Kidney (tissue), 14 donors: ENCODE data around the gene COPG2. TPM values are rescaled to one million over a fixed set of nuclear protein-coding genes. Genes with fewer than 3 reads are reported as not detected.
A peak's percentile ranks its signal among the peaks of the same experiment; 100 is the strongest.
"Not testable (repeated sequence)": the region's sequence is repeated elsewhere in the genome, so short reads cannot be mapped to it uniquely, and the experiment has no call there.

Experiments
- DNase-seq, 5 donors: peaks; one replicate each; pipeline ENCODE4 v3.0.0-alpha.2; 2013 to 2020
- FAIRE-seq: peaks from 2 replicates; lab custom pipeline; 2012; peaks lifted over from hg19 to GRCh38; lab: Jason Lieb, UNC
- H3K27ac ChIP-seq, 2 donors: one replicate each; pipeline ENCODE4 v1.7.0; 2013; ENCODE audit warnings: low read depth in 2 of 2, low read length in 2 of 2, inconsistent platforms in 1 of 2
- H3K27me3 ChIP-seq: one replicate; pipeline ENCODE4 v1.7.1; 2013; ENCODE audit warnings: low read length, inconsistent platforms; ENCODE audit not compliant: control insufficient read depth, insufficient read depth
- H3K36me3 ChIP-seq, 3 donors: one replicate each; pipeline versions ENCODE4 v1.7.0 to v1.7.1; 2013; ENCODE audit warnings: low read length in 3 of 3, control low read depth in 1 of 3, inconsistent platforms in 1 of 3; ENCODE audit not compliant: insufficient read depth in 3 of 3, control insufficient read depth in 2 of 3
- H3K4me1 ChIP-seq, 3 donors: one replicate each; pipeline versions ENCODE4 v1.7.0 to v1.7.1; 2013; ENCODE audit warnings: low read length in 3 of 3, inconsistent platforms in 1 of 3, low read depth in 1 of 3; ENCODE audit not compliant: control insufficient read depth in 2 of 3, insufficient read depth in 2 of 3
- H3K4me3 ChIP-seq, 3 donors: one replicate each; pipeline versions ENCODE4 v1.7.0 to v1.8.1; 2013; ENCODE audit warnings: low read length in 3 of 3, control low read depth in 1 of 3, inconsistent platforms in 1 of 3
- H3K9ac ChIP-seq, 3 donors: one replicate each; pipeline versions ENCODE4 v1.7.0 to v1.7.1; 2013; ENCODE audit warnings: low read length in 3 of 3, control low read depth in 1 of 3, inconsistent platforms in 1 of 3
- H3K9me3 ChIP-seq, 3 donors: one replicate each; pipeline versions ENCODE4 v1.7.0 to v1.7.1; 2013; ENCODE audit warnings: low read length in 3 of 3, control low read depth in 1 of 3, inconsistent platforms in 1 of 3; ENCODE audit not compliant: control insufficient read depth in 2 of 3, insufficient read depth in 1 of 3
- CTCF ChIP-seq: IDR thresholded peaks from 3 replicates; pipeline ENCODE4 v1.5.1; 2012; ENCODE audit warnings: mild to moderate bottlenecking, moderate library complexity, borderline replicate concordance; ENCODE audit not compliant: insufficient read depth; ENCODE audit errors: extremely low read depth
- intact Hi-C: fragments of 100-400 bp; cut with DNase I; formaldehyde crosslinking; loops from one replicate; pipeline ENCODE4 v1.11.1; 2022
- polyA plus RNA-seq: library from polyadenylated mRNA; stranded (reverse); fragments of 350-450 nt; fragmentation: Illumina TruSeq; extraction: RNeasy Lipid Tissue Mini Kit (QIAGEN cat#74804); gene quantifications from one replicate; pipeline ENCODE4 v1.2.3, GENCODE V29; 2014; ENCODE audit warnings: low read depth, low replicate concordance; ENCODE audit not compliant: insufficient read depth
- total RNA-seq: library from RNA; stranded (reverse); fragmentation: NEBNext Ultra II Directional; extraction: Animal tissue kit (Norgen Biotek cat#: 25700); gene quantifications from one replicate; pipeline ENCODE4 v1.2.1, GENCODE V29; 2021
- donor health status: control.
- donor health status: control.
- donor health status: control.
- donor health status: control.
- donor health status: control.
- donor health status: DM: yes; HTN: yes; CAD: no.
- donor health status: Normal renal cell carcinoma (clear cell type).

Gene COPG2
- total and polyA plus RNA-seq, 2 donors from 2014 or later = 12.6 to 27.6 TPM

GRCh38 chr7:130700760-130701159 is 32.2 kb upstream of the COPG2 start:
- no peaks in the 10 kb centered on the region for H3K4me1 ChIP-seq
- TF ChIP-seq CTCF = no peak
- intact Hi-C loops = no loop called here
- H3K9me3 ChIP-seq = no peaks in the 10 kb centered on the region
- H3K4me3 ChIP-seq = no peak overlapping the region
- no peaks in the 10 kb centered on the region for H3K27me3 ChIP-seq
- no peak for FAIRE-seq
- no peak overlapping the region for H3K27ac ChIP-seq
- DNase-seq = no peak
- H3K36me3 ChIP-seq = no peaks in the 10 kb centered on the region
- H3K9ac ChIP-seq = no peak overlapping the region

- no peaks in the 10 kb centered on the region for H3K9me3 ChIP-seq
- DNase-seq (no peak), FAIRE-seq (no peak)
- H3K4me1 ChIP-seq = no peaks in the 10 kb centered on the region
- H3K36me3 ChIP-seq = no peaks in the 10 kb centered on the region
- no peak overlapping the region for H3K9ac ChIP-seq
- no peak overlapping the region for H3K27ac ChIP-seq
- intact Hi-C loops = no loop called here
- no peak overlapping the region for H3K4me3 ChIP-seq
- no peaks in the 10 kb centered on the region for H3K27me3 ChIP-seq
- TF ChIP-seq CTCF = no peak
These were observed 31.1 kb upstream of the COPG2 start for GRCh38 chr7:130699686-130700085.

- Histone ChIP-seq H3K9ac (no peak overlapping the region), H3K9me3 (no peaks in the 10 kb centered on the region), H3K27ac (no peak overlapping the region), H3K27me3 (no peaks in the 10 kb centered on the region), H3K4me3 (no peak overlapping the region), H3K36me3 (no peaks in the 10 kb centered on the region), H3K4me1 (no peaks in the 10 kb centered on the region)
- no peak for DNase-seq
- no peak for FAIRE-seq
- intact Hi-C loops = no loop called here
- TF ChIP-seq CTCF = no peak
These were observed 29.3 kb upstream of the COPG2 start for GRCh38 chr7:130697820-130698219.

GRCh38 chr7:130695840-130696239 is 27.3 kb upstream of the COPG2 start:
- Histone ChIP-seq H3K9me3 (no peaks in the 10 kb centered on the region), H3K9ac (no peak overlapping the region), H3K27ac (no peak overlapping the region), H3K27me3 (no peaks in the 10 kb centered on the region), H3K4me3 (no peak overlapping the region), H3K36me3 (no peaks in the 10 kb centered on the region), H3K4me1 (no peaks in the 10 kb centered on the region)
- no peak for FAIRE-seq
- peak in 2 of 5 donors; percentile 24 to 48 for DNase-seq
- TF ChIP-seq CTCF = peak; percentile 10
- intact Hi-C loops = no loop called here

- H3K27me3 ChIP-seq, H3K9ac ChIP-seq, DNase-seq, H3K4me1 ChIP-seq, H3K36me3 ChIP-seq, FAIRE-seq, intact Hi-C loops, H3K4me3 ChIP-seq, H3K9me3 ChIP-seq, H3K27ac ChIP-seq: not testable (repeated sequence)
These were observed 23.8 kb upstream of the COPG2 start for GRCh38 chr7:130692396-130692795.
